A549 (cell line): ENCODE results near the gene RAB37.

Experiments used
- CEBPB ChIP-seq, 2 experiments: fragments of >200 bp in 1 of 2; sonication (Bioruptor Twin) in 1 of 2; formaldehyde crosslinking in 1 of 2; IDR thresholded peaks; 2 replicates each; pipeline ENCODE4 v1.6.1; 2012 to 2016
- MYC ChIP-seq: IDR thresholded peaks from 2 replicates; pipeline ENCODE4 v1.6.1; 2012; ENCODE audit warnings: mild to moderate bottlenecking, inconsistent platforms, low read length, improper control_type of control experiment, borderline replicate concordance
- POLR2A ChIP-seq: IDR thresholded peaks from 2 replicates; pipeline ENCODE4 v1.6.1; 2012; ENCODE audit warnings: mild to moderate bottlenecking, low read length

GRCh38 chr17:74790161-74791058 lies 53.4 kb downstream of the RAB37 start:
- no peak for TF ChIP-seq MYC
- no peak for TF ChIP-seq CEBPB (IDR thresholded peaks at IDR 0.05)
- no peak for TF ChIP-seq POLR2A
